HL-60/S4 treated with retinoic acid at 250 ng/mL for 4 days and 3 days (cell line): ENCODE data around the gene HASPIN.

ENCODE experiments used
- in situ Hi-C: fragments of 300-500 bp; cut with MboI; formaldehyde crosslinking; loops from 2 replicates; pipeline ENCODE4 v1.7.0; 2022; ENCODE audit warnings: low sequenced_read_pairs

HASPIN gene

GRCh38 chr17:3723556-3724377 is at the start of gene HASPIN:
Gene HASPIN (plus strand): TSS chr17:3723903. CDS start chr17:3723936, 33 bp downstream.
- in situ Hi-C loops: no loop called here

- in situ Hi-C loops: no loop called here
These were observed 47.8 kb upstream of the HASPIN start for GRCh38 chr17:3675886-3676285.

GRCh38 chr17:3678095-3678820 is 45.4 kb upstream of the HASPIN start:
- in situ Hi-C loops: no loop called here

GRCh38 chr17:3678821-3679530 is 44.7 kb upstream of the HASPIN start:
- in situ Hi-C loops: no loop called here

GRCh38 chr17:3679531-3680126 is 44.1 kb upstream of the HASPIN start:
- in situ Hi-C loops: no loop called here

- in situ Hi-C loops: no loop called here
These were observed 42.6 kb upstream of the HASPIN start for GRCh38 chr17:3681057-3681456.

- in situ Hi-C loops: no loop called here
These were observed 42.1 kb upstream of the HASPIN start for GRCh38 chr17:3681565-3681964.

GRCh38 chr17:3682033-3682432 is 41.7 kb upstream of the HASPIN start:
- in situ Hi-C loops: no loop called here

GRCh38 chr17:3683054-3683511 is 40.6 kb upstream of the HASPIN start:
- in situ Hi-C loops: no loop called here

GRCh38 chr17:3685174-3685573 is 38.5 kb upstream of the HASPIN start:
- in situ Hi-C loops: no loop called here

- in situ Hi-C loops: no loop called here
These were observed 35.6 kb upstream of the HASPIN start for GRCh38 chr17:3688027-3688553.

GRCh38 chr17:3688852-3689261 is 34.8 kb upstream of the HASPIN start:
- in situ Hi-C loops: no loop called here

- in situ Hi-C loops: no loop called here
These were observed 34.2 kb upstream of the HASPIN start for GRCh38 chr17:3689262-3690093.

- in situ Hi-C loops: no loop called here
These were observed 33.5 kb upstream of the HASPIN start for GRCh38 chr17:3690094-3690715.

- in situ Hi-C loops: no loop called here
These were observed 32.1 kb upstream of the HASPIN start for GRCh38 chr17:3691617-3692067.

GRCh38 chr17:3692346-3692745 is 31.4 kb upstream of the HASPIN start:
- in situ Hi-C loops: no loop called here

GRCh38 chr17:3693141-3693540 is 30.6 kb upstream of the HASPIN start:
- in situ Hi-C loops: no loop called here

- in situ Hi-C loops: no loop called here
These were observed 29.9 kb upstream of the HASPIN start for GRCh38 chr17:3693829-3694231.

- in situ Hi-C loops: no loop called here
These were observed 28.5 kb upstream of the HASPIN start for GRCh38 chr17:3695129-3695722.
